Stomach (tissue), 4 donors: ENCODE data around the gene CCND3.

ENCODE experiments used
- POLR2AphosphoS5 ChIP-seq, 3 donors: sonication (generic); formaldehyde crosslinking; IDR thresholded peaks; one replicate each; pipeline ENCODE4 v1.6.1; 2016; ENCODE audit warnings: antibody characterized with exemption in 3 of 3
- TF ChIP-seq, protein P1 (sequence below), 7 experiments: fragments of 450-650 bp in 4 of 7; fragments of 200-600 bp in 3 of 7; sonication (generic) in 3 of 7; IDR thresholded peaks; one replicate each; pipeline ENCODE4 v1.5.1; 2016 to 2019; ENCODE audit warnings: antibody characterized with exemption in 7 of 7, control low read depth in 2 of 7, mild to moderate bottlenecking in 1 of 7

DNA sequence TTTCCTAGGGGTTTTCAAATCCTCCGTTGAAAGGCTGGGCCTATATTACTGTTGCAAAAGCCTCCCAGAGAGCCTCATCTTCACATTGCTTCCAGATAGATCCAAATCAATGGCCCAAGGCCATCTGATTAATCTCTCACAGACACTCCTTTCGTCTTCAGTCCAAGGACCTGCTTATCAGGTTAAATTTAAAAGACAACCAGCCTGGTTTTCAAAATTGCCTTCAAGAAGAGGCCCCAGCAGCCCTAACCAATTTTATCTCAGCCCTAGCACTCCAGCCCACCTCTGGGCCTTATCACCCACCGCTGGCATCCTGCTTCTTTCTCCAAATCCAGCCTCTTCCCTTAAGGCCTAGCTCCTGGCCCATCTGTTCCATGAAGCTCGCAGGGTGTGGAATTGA lies 15.5 kb upstream of the CCND3 start:
- TF ChIP-seq, protein P1, sequence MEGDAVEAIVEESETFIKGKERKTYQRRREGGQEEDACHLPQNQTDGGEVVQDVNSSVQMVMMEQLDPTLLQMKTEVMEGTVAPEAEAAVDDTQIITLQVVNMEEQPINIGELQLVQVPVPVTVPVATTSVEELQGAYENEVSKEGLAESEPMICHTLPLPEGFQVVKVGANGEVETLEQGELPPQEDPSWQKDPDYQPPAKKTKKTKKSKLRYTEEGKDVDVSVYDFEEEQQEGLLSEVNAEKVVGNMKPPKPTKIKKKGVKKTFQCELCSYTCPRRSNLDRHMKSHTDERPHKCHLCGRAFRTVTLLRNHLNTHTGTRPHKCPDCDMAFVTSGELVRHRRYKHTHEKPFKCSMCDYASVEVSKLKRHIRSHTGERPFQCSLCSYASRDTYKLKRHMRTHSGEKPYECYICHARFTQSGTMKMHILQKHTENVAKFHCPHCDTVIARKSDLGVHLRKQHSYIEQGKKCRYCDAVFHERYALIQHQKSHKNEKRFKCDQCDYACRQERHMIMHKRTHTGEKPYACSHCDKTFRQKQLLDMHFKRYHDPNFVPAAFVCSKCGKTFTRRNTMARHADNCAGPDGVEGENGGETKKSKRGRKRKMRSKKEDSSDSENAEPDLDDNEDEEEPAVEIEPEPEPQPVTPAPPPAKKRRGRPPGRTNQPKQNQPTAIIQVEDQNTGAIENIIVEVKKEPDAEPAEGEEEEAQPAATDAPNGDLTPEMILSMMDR (IDR thresholded peaks at IDR 0.05): no peak
- no peak for TF ChIP-seq POLR2AphosphoS5 (IDR thresholded peaks at IDR 0.05)
